Upper lobe of left lung (tissue), 4 donors: ENCODE data around the gene DCAKD.

ENCODE experiments used
- CTCF ChIP-seq, 6 experiments: fragments of 450-650 bp in 4 of 6; fragments of 200-600 bp in 2 of 6; sonication (generic) in 2 of 6; IDR thresholded peaks; one replicate each; pipeline ENCODE4 v1.5.1; 2016 to 2019; ENCODE audit warnings: antibody characterized with exemption in 6 of 6
- POLR2A ChIP-seq, 4 donors: fragments of 450-650 bp; IDR thresholded peaks; one replicate each; pipeline ENCODE4 v1.5.1; 2016 to 2017; ENCODE audit warnings: antibody characterized with exemption in 4 of 4, mild to moderate bottlenecking in 2 of 4
- POLR2AphosphoS5 ChIP-seq, 2 donors: sonication (generic); formaldehyde crosslinking; IDR thresholded peaks; one replicate each; pipeline ENCODE4 v1.5.1; 2017; ENCODE audit warnings: antibody characterized with exemption in 2 of 2

- TF ChIP-seq POLR2A (IDR thresholded peaks at IDR 0.05) (peak in 3 of 4 donors; percentile 70 to 94 (median 74)), CTCF (IDR thresholded peaks at IDR 0.05) (peak in 3 of 6 experiments; percentile 11 to 24 (median 21)), POLR2AphosphoS5 (IDR thresholded peaks at IDR 0.05) (peak; percentile 93 to 98)
Observed at GRCh38 chr17:45060797-45061605, 9.6 kb upstream of the DCAKD start, which contains the start of gene NMT1.
